Body of pancreas (tissue), 4 donors: ENCODE data around the gene LSM3. TPM values are rescaled to one million over a fixed set of nuclear protein-coding genes. Genes with fewer than 3 reads are reported as not detected.

Experiments used
- ATAC-seq: fragments of 150-250 bp; one replicate; pipeline ENCODE4 v1.9.1; 2016
- DNase-seq, 4 donors: peaks; one replicate each; pipeline ENCODE4 v3.0.0-alpha.2; 2019
- H3K27ac ChIP-seq, 4 donors: fragments of 200-600 bp; sonication (generic); 1 replicate in 3 of 4; 2 replicates in 1 of 4; pipeline versions ENCODE4 v1.5.1 to v1.6.1; 2016 to 2019; ENCODE audit warnings: mild to moderate bottlenecking in 1 of 4, mixed read lengths in 1 of 4, moderate library complexity in 1 of 4
- H3K27me3 ChIP-seq, 2 donors: fragments of 200-600 bp; sonication (generic); one replicate each; pipeline ENCODE4 v1.6.0; 2016; ENCODE audit warnings: mild to moderate bottlenecking in 1 of 2
- H3K36me3 ChIP-seq, 2 donors: fragments of 200-600 bp; sonication (generic); replicated peaks in 1 of 2; 2 replicates each; pipeline ENCODE4 v1.5.1; 2016; ENCODE audit warnings: low read depth in 2 of 2; ENCODE audit not compliant: insufficient read depth in 1 of 2
- H3K4me1 ChIP-seq: fragments of 200-600 bp; sonication (generic); one replicate; pipeline ENCODE4 v1.6.0; 2016
- H3K4me3 ChIP-seq, 2 donors: fragments of 200-600 bp; sonication (generic); 1 replicate in 1 of 2; 2 replicates in 1 of 2; pipeline ENCODE4 v1.5.1; 2016 to 2019
- H3K9me3 ChIP-seq, 3 donors: fragments of 200-600 bp; sonication (generic); 1 replicate in 2 of 3; 2 replicates in 1 of 3; pipeline ENCODE4 v1.5.1; 2016
- CTCF ChIP-seq, 7 experiments: fragments of 450-650 bp in 4 of 7; fragments of 200-600 bp in 3 of 7; sonication (generic) in 3 of 7; IDR thresholded peaks; one replicate each; pipeline ENCODE4 v1.5.1; 2016 to 2019; ENCODE audit warnings: antibody characterized with exemption in 7 of 7
- POLR2A ChIP-seq, 3 donors: fragments of 450-650 bp; IDR thresholded peaks; one replicate each; pipeline ENCODE4 v1.6.1; 2016; ENCODE audit warnings: antibody characterized with exemption in 3 of 3, mild to moderate bottlenecking in 2 of 3
- WGBS, 2 donors: methylation state at CpG; one replicate each; pipeline ENCODE4 v1.1.5; 2017; 5-methylcytosine and 5-hydroxymethylcytosine counted together
- intact Hi-C: fragments of 100-400 bp; cut with DNase I; formaldehyde crosslinking; loops from one replicate; pipeline ENCODE4 v1.15.1; 2023
- total RNA-seq, 2 donors: library from RNA; depleted of rRNA; stranded (reverse); fragments of >200 nt; gene quantifications; one replicate each; pipeline ENCODE4 v1.1.0, GENCODE V29; 2016

The LSM3 gene
- total RNA-seq, 2 donors from 2014 or later: 5.3 to 6.0 TPM

GRCh38 chr3:14208977-14209394 lies 30.4 kb downstream of the LSM3 start:
- WGBS, 2 donors: 51 to 62% methylated on average over 5 of the region's 5 CpGs
- TF ChIP-seq CTCF (IDR thresholded peaks at IDR 0.05) (no peak), POLR2A (IDR thresholded peaks at IDR 0.05) (no peak)

GRCh38 chr3:14209581-14210289 lies 31.1 kb downstream of the LSM3 start:
- H3K9me3 ChIP-seq: no peaks in the 10 kb centered on the region
- peaks cover 2% of the 10 kb centered on the region for H3K4me1 ChIP-seq
- H3K4me3 ChIP-seq: no peak overlapping the region
- TF ChIP-seq CTCF (IDR thresholded peaks at IDR 0.05) (no peak), POLR2A (IDR thresholded peaks at IDR 0.05) (no peak)
- no peak for ATAC-seq
- no peaks in the 10 kb centered on the region for H3K27me3 ChIP-seq
- no peaks in the 10 kb centered on the region for H3K36me3 ChIP-seq
- DNase-seq: no peak
- no peak overlapping the region for H3K27ac ChIP-seq
- WGBS, 2 donors: 71 to 77% methylated on average over 14 of the region's 14 CpGs
- intact Hi-C loops: no loop called here

More at GRCh38 chr3:14208977-14209394, 30.4 kb downstream of the LSM3 start:
- no peak overlapping the region for H3K27ac ChIP-seq
- H3K4me3 ChIP-seq: no peak overlapping the region
- H3K27me3 ChIP-seq: no peaks in the 10 kb centered on the region
- intact Hi-C loops: no loop called here
- DNase-seq: no peak
- no peaks in the 10 kb centered on the region for H3K36me3 ChIP-seq
- ATAC-seq: no peak
- H3K9me3 ChIP-seq: no peaks in the 10 kb centered on the region
- H3K4me1 ChIP-seq: peaks cover 7% of the 10 kb centered on the region

- DNase-seq: no peak
These were observed 31.7 kb downstream of the LSM3 start for GRCh38 chr3:14210290-14210688.

GRCh38 chr3:14210843-14211594 lies 32.4 kb downstream of the LSM3 start:
- ATAC-seq (no peak), DNase-seq (no peak)
- intact Hi-C loops: no loop called here
- H3K27ac ChIP-seq: no peak overlapping the region
- TF ChIP-seq CTCF (IDR thresholded peaks at IDR 0.05) (no peak), POLR2A (IDR thresholded peaks at IDR 0.05) (no peak)
- no peaks in the 10 kb centered on the region for H3K9me3 ChIP-seq
- H3K4me3 ChIP-seq: no peak overlapping the region
- H3K36me3 ChIP-seq: no peaks in the 10 kb centered on the region
- no peaks in the 10 kb centered on the region for H3K27me3 ChIP-seq
- WGBS, 2 donors: 53 to 64% methylated on average over 4 of the region's 4 CpGs
- H3K4me1 ChIP-seq: no peaks in the 10 kb centered on the region

More at GRCh38 chr3:14210290-14210688, 31.7 kb downstream of the LSM3 start:
- 58 to 74% methylated on average over 3 of the region's 3 CpGs for WGBS, 2 donors
- Histone ChIP-seq H3K27me3 (no peaks in the 10 kb centered on the region), H3K27ac (no peak overlapping the region), H3K4me1 (no peaks in the 10 kb centered on the region), H3K36me3 (no peaks in the 10 kb centered on the region), H3K9me3 (no peaks in the 10 kb centered on the region), H3K4me3 (no peak overlapping the region)
- intact Hi-C loops: no loop called here
- ATAC-seq: no peak
- TF ChIP-seq CTCF (IDR thresholded peaks at IDR 0.05) (no peak), POLR2A (IDR thresholded peaks at IDR 0.05) (no peak)
